H7 (cell line): ENCODE data around the gene EBF3. TPM values are rescaled to one million over a fixed set of nuclear protein-coding genes. Genes with fewer than 3 reads are reported as not detected.
A peak's percentile ranks its signal among the peaks of the same experiment; 100 is the strongest.

Experiments used
- DNase-seq: peaks from one replicate; pipeline ENCODE4 v3.0.0; 2012
- H3K27me3 ChIP-seq: 2 replicates; pipeline ENCODE4 v1.6.0; 2011; ENCODE audit warnings: mild to moderate bottlenecking, low read length; ENCODE audit not compliant: control insufficient read depth, insufficient read depth
- H3K36me3 ChIP-seq: replicated peaks from 2 replicates; pipeline ENCODE4 v1.5.1; 2011; ENCODE audit warnings: low read length; ENCODE audit not compliant: control insufficient read depth, insufficient read depth
- H3K4me3 ChIP-seq: 2 replicates; pipeline ENCODE4 v1.5.1; 2011; ENCODE audit warnings: low read depth, mild to moderate bottlenecking, control low read depth, low read length, moderate library complexity; ENCODE audit not compliant: insufficient read depth
- total RNA-seq: library from RNA; depleted of rRNA; stranded (reverse); fragments of >200 nt; shearing (Covaris generic); gene quantifications from 2 replicates; pipeline ENCODE4 v1.2.3, GENCODE V29; 2014; rRNA removed

EBF3 gene, protein sequence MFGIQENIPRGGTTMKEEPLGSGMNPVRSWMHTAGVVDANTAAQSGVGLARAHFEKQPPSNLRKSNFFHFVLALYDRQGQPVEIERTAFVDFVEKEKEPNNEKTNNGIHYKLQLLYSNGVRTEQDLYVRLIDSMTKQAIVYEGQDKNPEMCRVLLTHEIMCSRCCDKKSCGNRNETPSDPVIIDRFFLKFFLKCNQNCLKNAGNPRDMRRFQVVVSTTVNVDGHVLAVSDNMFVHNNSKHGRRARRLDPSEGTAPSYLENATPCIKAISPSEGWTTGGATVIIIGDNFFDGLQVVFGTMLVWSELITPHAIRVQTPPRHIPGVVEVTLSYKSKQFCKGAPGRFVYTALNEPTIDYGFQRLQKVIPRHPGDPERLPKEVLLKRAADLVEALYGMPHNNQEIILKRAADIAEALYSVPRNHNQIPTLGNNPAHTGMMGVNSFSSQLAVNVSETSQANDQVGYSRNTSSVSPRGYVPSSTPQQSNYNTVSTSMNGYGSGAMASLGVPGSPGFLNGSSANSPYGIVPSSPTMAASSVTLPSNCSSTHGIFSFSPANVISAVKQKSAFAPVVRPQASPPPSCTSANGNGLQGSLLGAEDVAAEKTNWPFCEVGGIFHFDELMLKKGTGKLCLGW
- total RNA-seq: 0.76 and 1.4 TPM in 2 replicates

DNA sequence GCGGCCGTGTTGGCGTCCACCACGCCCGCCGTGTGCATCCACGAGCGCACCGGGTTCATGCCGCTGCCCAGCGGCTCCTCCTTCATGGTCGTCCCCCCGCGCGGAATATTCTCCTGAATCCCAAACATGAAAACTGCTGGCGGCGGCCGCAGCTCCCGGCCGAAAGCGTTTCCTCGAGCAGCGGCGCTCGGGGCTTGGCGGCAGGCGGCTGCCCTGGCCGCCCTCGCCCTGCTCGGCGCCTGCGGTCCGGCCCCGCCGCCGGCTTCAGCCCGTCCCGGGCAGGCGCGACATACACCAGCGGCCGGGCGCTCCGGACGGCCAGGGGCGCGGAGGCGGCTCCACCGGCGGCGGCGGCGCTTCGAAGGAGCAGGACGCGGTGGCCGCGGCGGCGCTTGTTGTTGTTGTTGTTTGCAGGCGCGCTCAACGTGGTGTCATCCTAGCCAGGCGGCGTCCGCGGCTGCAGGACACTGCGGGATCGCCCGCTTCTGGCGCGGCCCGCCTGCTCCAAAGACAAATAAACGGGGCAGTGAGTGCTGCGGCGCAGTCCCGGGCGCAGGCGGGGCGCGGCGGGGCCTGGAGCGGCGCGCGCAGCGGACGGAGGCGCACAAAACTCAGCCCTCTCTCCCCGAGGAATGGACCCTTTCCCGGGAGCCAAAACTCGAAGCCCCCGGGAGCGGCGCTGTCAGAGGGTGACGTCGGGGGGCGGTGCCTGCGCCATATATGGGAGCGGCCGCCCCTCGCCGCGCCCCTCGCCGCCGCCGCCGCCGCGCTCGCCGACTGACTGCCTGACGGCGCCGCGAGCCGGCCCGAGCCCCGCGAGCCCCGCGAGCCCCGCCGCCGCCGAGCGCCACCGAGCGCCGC is at the start of gene EBF3:
EBF3 (minus strand) TSS at position 634 of the 861 bp plus-strand sequence; CDS start at position 128, 506 bp downstream.
- DNase-seq: peak; percentile 97
- H3K36me3 ChIP-seq: no peaks in the 10 kb centered on the region
- peak within 1 kb of the TSS; percentile 33 for H3K4me3 ChIP-seq
- H3K27me3 ChIP-seq: peaks cover 95% of the 10 kb centered on the region

DNA sequence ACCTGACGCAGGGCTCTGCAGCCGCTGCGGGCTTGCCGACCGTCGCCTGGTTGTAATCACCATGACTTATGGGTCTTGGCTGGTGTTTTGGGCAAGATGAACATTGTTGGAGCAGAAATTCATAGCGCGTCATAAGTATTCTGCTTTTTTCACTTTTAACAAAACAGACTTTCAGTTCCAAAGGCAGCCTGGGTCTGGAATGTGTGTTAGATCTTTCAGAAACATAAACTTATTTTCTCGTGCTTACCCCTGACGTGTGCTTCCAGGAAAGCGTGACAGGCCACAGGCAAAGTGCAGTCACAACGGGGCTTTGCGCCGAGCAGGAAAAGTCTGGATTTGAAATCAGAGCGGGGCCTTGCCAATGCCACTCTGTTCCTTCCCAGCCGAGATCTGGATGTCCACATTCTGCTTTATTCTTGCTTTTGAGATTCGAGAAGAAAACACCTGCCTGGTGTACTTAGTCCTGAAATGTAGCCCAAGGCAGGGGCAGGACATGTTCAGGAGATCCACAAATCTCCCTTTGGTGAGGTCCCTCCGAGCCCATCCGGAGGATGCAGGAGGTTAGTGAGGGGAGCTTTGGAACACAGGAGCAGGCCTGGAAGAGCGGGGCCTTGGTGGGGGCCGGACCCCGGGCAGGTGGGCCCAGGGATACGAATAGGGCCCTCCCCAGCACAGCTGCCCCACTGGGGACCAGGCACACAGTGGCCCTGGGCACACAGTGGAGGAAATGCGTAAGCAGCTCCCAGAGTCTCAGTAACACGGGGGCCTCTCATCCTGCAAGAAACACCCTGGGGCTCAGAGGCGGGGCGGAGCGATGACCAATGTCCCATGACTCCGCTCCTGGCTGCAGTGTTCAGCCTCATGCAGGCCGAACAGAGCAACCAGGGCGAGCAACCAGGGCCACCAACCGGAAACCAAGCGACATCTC is 49.5 kb upstream of the EBF3 start:
- no peaks in the 10 kb centered on the region for H3K36me3 ChIP-seq
- no peak overlapping the region for H3K4me3 ChIP-seq
- H3K27me3 ChIP-seq: no peaks in the 10 kb centered on the region
- peak; percentile 59 for DNase-seq

DNA sequence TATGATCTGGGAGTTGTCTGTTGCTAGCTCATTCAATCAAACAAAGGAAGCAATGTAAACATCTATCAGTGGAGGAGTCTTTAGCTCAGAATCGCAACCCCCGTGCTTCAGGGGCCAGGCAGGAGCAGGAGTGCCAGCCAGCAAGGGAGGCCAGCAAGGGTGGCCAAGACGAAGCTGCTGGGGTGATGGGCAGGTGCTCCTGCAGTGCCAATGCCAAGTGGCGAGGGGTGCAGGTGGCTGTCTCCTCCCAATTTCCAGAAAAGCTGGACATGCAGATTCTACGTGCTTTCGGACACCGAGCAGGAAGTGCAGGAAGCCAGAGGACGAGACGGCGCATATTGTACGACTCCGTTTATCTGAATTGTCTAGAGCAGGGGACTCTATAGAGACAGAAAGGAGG is 48.1 kb upstream of the EBF3 start:
- Histone ChIP-seq H3K27me3 (no peaks in the 10 kb centered on the region), H3K36me3 (no peaks in the 10 kb centered on the region), H3K4me3 (no peak overlapping the region)
- peak; percentile 31 for DNase-seq

DNA sequence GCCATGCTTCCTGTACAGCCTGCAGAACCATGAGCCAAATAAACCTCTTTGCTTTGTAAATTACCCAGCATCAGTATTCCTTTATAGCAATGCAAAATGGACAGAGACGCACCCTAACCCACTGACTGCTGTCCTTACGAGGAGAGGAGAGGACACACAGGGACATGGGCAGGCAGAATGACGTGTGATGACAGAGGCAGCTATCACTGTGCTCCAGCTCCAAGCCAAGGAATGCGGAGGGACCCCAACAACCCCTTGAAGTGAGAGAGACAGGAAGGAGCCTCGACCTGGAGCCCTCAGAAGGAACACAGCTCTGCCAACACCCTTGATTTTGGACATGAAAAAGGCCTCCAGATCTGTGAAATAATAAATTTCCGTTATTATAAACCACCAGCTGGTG is 46.6 kb upstream of the EBF3 start:
- Histone ChIP-seq H3K4me3 (no peak overlapping the region), H3K27me3 (no peaks in the 10 kb centered on the region), H3K36me3 (no peaks in the 10 kb centered on the region)
- DNase-seq: no peak

DNA sequence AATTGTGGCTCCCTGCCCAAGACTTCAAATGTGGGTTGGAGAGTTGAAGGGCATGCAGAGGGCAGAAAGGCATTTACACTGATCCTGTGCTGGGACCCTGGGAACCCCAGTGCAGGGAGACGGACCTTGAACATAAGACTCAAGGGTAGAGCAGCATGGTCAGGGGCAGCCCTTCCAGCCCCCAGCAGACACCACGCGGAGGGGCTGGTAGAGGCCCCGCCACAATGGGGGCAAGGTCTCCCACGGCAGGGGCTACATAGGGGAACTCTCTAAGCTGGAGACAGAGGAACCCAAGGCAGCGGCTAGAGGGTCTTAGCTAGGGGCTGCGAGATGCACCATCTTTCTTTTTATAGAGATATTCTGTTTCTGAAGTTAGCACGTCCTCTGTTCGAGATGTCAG is 45.2 kb upstream of the EBF3 start:
- Histone ChIP-seq H3K4me3 (no peak overlapping the region), H3K36me3 (no peaks in the 10 kb centered on the region), H3K27me3 (no peaks in the 10 kb centered on the region)
- DNase-seq: peak; percentile 26

DNA sequence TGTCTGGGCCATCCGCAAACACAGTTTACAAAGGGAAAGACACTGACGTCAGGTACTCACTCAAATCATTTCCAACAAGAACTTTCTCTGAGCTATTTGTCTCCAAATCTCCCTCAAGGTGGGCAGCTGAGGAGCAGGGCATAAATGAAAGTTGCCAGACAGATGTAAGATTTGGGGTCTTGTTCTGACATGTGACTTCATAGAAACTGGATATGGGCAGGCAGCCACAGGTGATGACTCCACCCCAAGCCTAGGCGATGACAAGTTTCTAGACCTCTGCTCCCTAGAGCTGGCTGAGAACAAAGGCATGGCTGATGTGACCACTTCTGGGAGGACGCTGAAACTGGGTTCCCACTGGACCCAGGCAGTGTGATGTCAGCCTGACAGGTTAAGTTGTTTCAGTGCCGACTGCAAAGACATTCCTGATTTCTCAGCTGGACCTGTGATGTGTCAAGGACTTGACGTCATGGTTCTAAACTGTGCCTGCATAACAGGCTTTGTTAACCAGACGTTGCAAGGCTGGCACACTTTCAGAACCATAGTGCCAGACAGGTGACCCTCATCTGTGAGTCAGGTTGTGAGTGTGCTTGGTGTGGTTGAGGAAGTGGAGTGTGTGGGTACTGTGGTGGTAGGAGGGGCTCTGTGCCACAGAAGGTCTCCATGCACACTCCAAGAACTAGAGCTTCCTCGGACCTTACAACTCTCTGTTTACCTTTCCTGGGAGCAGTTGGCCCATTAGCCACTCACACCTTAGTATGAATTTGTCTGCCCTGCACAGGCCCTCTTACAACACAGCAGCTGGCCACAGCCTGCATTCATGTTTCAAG is 39.9 kb upstream of the EBF3 start:
- DNase-seq: no peak
- no peaks in the 10 kb centered on the region for H3K36me3 ChIP-seq

DNA sequence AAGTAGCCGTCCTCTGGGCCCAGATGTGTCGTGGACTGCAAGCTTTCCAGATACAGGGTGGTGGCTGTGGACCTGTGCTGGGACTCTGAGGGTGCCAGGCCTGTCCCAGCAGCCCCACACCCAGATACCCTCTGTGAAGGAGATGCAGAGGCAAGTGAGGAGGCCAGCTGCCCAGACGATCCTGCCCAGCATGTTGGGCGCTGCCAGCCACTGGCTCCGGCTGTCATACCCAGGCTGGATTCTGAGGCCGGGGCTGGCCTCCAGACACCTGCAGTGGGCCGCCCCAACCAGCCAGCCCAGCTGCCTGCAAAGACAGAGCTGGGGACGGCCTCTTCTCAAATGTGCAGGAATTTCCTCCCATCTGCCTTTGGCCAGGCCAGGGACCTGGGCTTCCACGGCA is 39.1 kb upstream of the EBF3 start:
- no peaks in the 10 kb centered on the region for H3K36me3 ChIP-seq
- H3K27me3 ChIP-seq: no peaks in the 10 kb centered on the region
- no peak overlapping the region for H3K4me3 ChIP-seq
- DNase-seq: peak; percentile 20

More for the DNA sequence above, 39.9 kb upstream of the EBF3 start:
- Histone ChIP-seq H3K27me3 (no peaks in the 10 kb centered on the region), H3K4me3 (no peak overlapping the region)

DNA sequence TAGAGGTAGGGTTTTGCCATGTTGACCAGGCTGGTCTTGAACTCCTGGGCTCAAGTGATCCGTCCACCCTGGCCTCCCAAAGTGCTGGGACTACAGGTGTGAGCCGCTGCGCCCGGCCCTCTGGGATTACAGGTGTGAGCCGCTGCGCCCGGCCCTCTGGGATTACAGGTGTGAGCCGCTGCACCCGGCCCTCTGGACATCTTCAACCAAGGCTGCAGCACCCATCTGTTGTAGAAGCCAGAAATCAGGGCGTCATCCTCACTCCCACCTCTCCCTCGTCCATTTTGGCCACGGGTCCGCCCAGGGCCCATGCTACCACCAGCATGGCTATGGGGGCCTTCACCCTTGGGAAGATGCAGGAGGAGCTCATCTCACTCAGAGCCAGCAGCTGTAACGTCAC is 38.5 kb upstream of the EBF3 start:
- Histone ChIP-seq H3K4me3 (no peak overlapping the region), H3K27me3 (no peaks in the 10 kb centered on the region), H3K36me3 (no peaks in the 10 kb centered on the region)
- DNase-seq: no peak

DNA sequence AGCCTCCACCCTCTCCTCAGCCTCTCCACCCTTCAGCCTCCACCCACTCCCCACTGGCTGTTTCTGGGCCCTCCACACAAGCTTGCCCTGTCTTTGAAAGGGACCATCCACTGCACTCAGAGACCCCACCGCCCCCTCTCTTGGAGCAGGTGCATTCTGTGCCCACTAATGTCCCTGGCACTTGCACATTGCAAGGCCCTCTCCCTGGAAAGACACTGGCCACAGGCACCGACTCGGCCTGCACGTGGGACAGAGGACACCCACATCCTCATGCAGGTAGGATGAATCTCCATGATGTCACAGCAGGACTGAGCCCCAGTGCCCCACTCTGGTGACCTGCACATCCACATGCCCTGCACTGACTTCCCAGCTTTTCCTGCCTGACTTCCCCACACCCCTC is 36.8 kb upstream of the EBF3 start:
- H3K4me3 ChIP-seq: no peak overlapping the region
- DNase-seq: peak; percentile 8
- H3K36me3 ChIP-seq: no peaks in the 10 kb centered on the region
- no peaks in the 10 kb centered on the region for H3K27me3 ChIP-seq

DNA sequence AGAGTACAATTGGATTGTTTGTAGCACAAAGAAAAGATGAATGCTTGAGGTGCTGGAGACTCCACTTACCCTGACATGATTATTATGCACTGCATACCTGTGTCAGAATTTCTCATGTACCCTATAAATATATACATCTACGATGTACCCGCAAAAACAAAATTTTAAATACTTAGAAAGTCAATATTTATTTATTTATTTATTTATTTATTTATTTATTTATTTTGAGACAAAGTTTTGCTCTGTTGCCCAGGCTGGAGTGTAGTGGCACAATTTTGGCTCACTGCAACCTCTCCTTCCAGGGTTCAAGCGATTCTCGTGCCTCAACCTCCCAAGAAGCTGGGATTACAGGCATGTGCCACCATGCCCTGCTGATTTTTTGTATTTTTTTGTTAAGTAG is 35.1 kb upstream of the EBF3 start:
- H3K4me3 ChIP-seq: no peak overlapping the region
- DNase-seq: no peak
- no peaks in the 10 kb centered on the region for H3K36me3 ChIP-seq
- H3K27me3 ChIP-seq: no peaks in the 10 kb centered on the region

DNA sequence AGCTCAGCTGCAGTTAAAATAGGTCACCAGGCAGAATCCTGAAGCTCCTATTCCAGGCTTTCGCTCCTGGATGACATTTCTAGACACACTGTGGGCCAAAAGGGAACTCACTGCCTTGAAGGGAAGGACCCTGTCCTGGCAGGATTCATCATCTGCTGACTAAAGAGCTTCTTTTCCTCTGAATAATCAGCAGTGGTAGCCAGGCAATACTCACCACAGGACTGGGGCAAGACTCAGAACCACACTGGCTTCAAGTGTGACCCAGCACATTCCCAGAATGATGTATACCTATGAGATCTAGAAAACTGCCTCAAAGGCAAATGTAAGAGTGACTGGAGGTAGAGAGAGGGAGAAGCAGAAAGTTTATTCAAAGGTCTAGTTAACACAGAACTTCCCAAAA is 29.5 kb upstream of the EBF3 start:
- H3K27me3 ChIP-seq: no peaks in the 10 kb centered on the region
- H3K36me3 ChIP-seq: no peaks in the 10 kb centered on the region
- no peak overlapping the region for H3K4me3 ChIP-seq
- DNase-seq: no peak

DNA sequence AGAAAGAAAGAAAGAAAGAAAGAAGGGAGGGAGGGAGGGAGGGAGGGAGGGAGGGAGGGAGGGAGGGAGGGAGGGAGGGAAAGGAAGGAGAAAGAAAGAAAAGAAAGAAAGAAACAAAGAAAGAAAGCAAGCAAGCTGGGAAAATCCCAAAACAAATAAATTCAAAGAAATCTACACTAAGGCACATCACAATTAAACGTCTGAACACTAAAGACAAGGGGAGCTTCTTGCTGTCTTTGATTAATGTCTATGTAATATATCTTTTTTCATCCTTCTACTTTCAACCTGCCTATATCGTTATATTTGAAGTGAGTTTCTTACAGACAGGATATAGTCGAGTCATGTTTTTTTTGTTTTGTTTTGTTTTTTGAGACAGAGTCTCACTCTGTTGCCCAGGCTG is 28.3 kb upstream of the EBF3 start:
- no peak overlapping the region for H3K4me3 ChIP-seq
- DNase-seq: no peak
- H3K36me3 ChIP-seq: no peaks in the 10 kb centered on the region
- H3K27me3 ChIP-seq: no peaks in the 10 kb centered on the region

DNA sequence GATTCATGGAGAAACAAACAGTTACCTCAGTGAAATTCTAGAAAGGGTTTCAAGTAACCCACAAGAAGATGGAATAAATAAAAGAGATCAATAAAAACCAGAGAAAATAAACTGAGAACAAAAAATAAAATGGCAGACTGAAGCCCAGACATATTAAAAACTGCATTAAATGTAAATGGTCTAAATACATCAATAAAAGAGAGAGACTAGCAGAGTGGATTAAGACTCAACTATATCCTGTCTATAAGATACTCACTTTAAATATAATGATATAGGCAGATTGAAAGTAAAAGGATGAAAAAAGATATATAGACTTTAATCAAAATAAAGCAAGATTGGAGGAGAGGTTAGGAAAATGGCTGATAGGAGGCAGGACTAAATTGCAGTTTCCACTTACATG is 18.8 kb upstream of the EBF3 start:
- Histone ChIP-seq H3K27me3 (no peaks in the 10 kb centered on the region), H3K36me3 (no peaks in the 10 kb centered on the region), H3K4me3 (no peak overlapping the region)
- DNase-seq: no peak
